GM19463 (cell line): ENCODE measurements around the gene SERINC2.

Source experiments
- ATAC-seq: cut with Tn5 transposase; IDR thresholded peaks from one replicate; pipeline ENCODE4 v1.9.1; 2021; ENCODE audit warnings: mild to moderate bottlenecking, moderate library complexity; ENCODE audit not compliant: unreplicated experiment

The SERINC2 gene

GRCh38 chr1:31412732-31413404, at the start of gene SERINC2:
SERINC2 (plus strand) TSS chr1:31413213; CDS start chr1:31413266, 53 bp downstream.
- peak; percentile 60 for ATAC-seq

GRCh38 chr1:31364561-31365250, 48.3 kb upstream of the SERINC2 start:
- no peak for ATAC-seq

- ATAC-seq = no peak
Measured at GRCh38 chr1:31366796-31367195, 46.2 kb upstream of the SERINC2 start.

- ATAC-seq = no peak
Measured at GRCh38 chr1:31368611-31369107, 44.4 kb upstream of the SERINC2 start.

- ATAC-seq = no peak
Measured at GRCh38 chr1:31370021-31370420, 43.0 kb upstream of the SERINC2 start.

- ATAC-seq = no peak
Measured at GRCh38 chr1:31370565-31370964, 42.4 kb upstream of the SERINC2 start.

GRCh38 chr1:31371121-31371959, 41.7 kb upstream of the SERINC2 start:
- ATAC-seq = no peak

GRCh38 chr1:31372051-31372450, 41.0 kb upstream of the SERINC2 start:
- ATAC-seq = no peak

GRCh38 chr1:31372751-31373055, 40.3 kb upstream of the SERINC2 start:
- no peak for ATAC-seq

GRCh38 chr1:31373056-31373896, 39.7 kb upstream of the SERINC2 start, which contains the start of gene FABP3:
FABP3 (minus strand) TSS chr1:31373076; CDS start chr1:31373014, 62 bp downstream.
- ATAC-seq = no peak

GRCh38 chr1:31373897-31374486, 39.0 kb upstream of the SERINC2 start:
- ATAC-seq = no peak

GRCh38 chr1:31374511-31375196, 38.4 kb upstream of the SERINC2 start:
- ATAC-seq = no peak

- no peak for ATAC-seq
Measured at GRCh38 chr1:31376375-31377134, 36.5 kb upstream of the SERINC2 start.

GRCh38 chr1:31377364-31377863, 35.6 kb upstream of the SERINC2 start:
- ATAC-seq = no peak

GRCh38 chr1:31378001-31378400, 35.0 kb upstream of the SERINC2 start:
- no peak for ATAC-seq

- ATAC-seq = no peak
Measured at GRCh38 chr1:31380181-31380580, 32.8 kb upstream of the SERINC2 start.

GRCh38 chr1:31381394-31382294, 31.4 kb upstream of the SERINC2 start:
- no peak for ATAC-seq
